Activated CD4-positive, CD25-positive, alpha-beta regulatory T cell treated with anti-CD3 and anti-CD28 coated beads, Interleukin-2, amount 50 U/mL, for 24 hours (primary cell): ENCODE measurements around the gene CCND2.

Source experiments
- ATAC-seq, 2 donors: fragments of 150-1000 bp; cut with Tn5 transposase; one replicate each; pipeline ENCODE4 v1.10.0; 2021; ENCODE audit warnings: mild to moderate bottlenecking in 1 of 2, moderate library complexity in 1 of 2

Gene CCND2

GRCh38 chr12:4277857-4278256 lies 4.3 kb downstream of the CCND2 start:
- ATAC-seq: no peak

DNA sequence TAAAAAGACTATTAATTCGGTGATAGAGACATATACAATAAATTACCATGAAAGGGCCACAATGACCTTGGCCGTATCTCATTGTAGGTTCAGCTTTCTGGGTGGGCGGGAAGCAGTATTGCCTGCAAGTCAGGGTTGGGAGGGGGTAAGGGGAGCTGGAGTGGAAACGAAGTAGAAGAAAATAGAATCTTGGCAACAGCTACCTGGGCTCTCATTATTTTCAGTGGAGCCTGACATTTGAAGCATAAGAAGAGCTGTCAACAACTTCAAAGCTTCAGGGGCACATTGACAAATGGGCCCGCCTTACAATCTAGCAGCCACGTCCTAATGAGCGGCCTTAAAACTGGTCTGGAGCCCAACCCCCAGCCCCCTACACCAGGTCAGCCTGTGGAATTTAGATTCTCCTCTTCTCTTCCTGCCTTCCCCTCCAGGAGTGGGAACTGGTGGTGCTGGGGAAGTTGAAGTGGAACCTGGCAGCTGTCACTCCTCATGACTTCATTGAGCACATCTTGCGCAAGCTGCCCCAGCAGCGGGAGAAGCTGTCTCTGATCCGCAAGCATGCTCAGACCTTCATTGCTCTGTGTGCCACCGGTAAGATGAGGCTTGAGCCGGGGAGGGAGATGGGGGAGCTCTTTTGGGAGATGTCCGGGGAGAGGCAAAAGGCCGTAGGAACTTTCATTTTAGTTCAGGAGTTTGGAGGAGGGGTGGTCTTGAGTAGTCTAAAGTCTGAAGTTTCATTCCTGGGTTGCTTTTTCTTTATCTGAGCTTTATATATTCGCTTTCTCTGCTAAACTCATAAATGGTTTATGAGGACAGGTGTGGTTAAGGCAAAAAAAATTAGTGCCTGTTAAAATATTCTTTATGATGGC lies 5.0 kb downstream of the CCND2 start:
- no peak for ATAC-seq

DNA sequence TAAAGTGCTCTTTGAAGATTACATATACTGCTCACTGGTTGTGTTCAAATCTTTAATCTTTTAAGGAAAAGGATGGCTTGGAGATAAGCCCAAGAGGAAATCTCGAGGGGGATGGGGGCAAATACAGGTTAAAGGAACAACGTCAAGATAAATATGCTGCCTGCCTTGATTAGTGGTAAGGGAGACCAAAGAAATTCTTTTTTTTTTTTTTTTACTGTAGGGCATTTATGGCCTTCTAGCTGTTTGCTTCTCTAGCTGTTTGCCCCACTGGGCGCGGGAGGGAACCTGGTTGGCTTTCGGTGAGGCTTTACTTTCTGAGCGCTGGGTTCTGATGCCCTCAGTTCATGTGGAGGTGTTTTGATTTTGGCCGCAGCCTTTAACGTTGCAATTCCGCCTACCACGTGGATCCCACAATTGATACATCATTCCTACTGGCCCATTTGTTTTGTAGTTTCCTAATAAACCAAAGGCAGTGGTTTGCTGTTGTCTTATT lies 5.7 kb downstream of the CCND2 start:
- ATAC-seq: no peak

- no peak for ATAC-seq
Measured at GRCh38 chr12:4280351-4281163, 7.0 kb downstream of the CCND2 start.

GRCh38 chr12:4281173-4281654 lies 7.7 kb downstream of the CCND2 start:
- ATAC-seq: no peak

DNA sequence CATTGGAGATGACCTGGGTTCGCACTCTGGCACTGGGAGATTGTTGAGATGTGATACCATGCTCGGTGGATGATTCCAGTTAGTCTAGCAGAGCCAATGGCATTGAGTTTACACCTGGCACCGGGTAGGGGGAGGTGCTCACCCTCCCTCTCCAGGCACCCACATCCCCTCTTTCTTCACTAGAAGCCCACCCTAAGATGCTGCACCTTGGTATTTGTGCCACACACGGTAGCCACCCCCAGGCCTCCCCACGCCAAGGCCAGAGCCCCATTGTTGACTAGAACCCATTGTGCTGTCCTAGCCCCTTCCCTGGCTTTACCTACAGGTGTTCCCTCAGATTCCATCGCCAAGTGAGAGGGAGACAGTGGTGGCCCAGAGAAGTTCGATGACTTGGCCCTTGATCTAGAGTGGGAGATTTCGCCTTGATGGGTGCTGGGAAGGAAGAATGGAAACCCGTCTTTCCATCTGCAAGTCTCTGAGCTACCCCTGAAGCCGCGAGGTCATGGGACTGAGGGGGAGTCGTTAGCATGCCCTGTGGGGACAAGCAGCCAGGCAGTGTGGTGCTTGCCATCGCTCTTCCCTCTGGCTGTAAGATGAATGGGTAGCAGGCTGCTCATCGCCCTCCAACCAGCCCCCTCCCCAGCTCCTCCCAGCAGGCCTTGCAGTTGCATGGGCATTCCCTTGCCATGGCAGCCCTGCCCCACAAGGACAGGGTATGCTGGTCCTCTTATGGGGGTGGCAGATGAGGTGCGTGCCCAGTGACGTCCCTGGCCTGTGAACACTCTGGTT lies 8.7 kb downstream of the CCND2 start:
- ATAC-seq: no peak

DNA sequence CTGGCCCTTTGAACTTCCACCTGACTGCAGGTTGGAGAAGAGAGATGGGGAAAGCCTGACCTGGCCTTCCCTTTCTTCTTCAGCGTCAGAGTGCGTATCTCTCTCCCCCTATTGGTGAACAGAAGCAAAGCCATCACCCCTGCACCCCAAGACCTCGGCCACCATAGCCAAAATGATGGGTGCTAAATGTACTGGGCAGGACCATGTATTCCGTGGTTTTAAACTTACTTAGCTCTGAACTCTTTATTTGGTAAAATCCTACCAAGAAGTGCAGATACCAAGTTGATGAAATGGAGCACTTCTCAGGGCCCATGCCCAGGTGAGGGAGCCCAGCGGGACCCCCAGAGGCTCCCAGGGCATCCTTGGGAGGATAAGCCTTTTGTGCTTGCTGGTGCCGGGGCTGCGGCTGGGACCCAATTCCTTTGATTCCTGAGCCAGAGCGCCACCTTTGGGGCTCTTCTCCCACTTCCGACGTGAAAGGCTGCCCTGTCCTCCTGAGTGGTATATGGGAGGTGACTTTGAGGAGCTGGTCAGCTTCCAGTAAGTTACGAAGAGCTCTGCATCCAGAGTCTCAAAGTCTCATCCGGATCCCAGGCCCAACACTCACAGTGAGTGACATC lies 9.4 kb downstream of the CCND2 start:
- ATAC-seq: no peak

GRCh38 chr12:4283512-4284255 lies 10.1 kb downstream of the CCND2 start:
- no peak for ATAC-seq

DNA sequence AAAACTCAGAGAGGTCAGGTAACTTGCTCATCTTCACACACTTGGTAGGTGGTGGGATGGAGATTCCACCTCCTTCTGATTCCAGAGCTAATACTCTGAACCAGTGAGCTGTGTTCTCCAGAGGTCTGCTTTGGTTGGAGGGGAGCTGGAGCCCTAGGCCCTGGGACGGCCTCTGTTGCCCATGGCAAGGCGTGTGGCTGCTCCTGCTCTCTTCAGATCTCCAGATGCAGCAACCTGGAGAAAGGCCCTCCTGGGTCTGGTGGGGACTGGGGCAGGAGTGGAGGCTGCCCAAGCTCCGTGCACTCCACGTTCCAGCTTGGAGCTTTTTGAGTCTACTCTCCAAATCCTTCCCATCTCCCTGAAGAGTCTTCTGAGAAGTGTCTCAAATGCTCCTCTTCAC lies 10.7 kb downstream of the CCND2 start:
- ATAC-seq: no peak

DNA sequence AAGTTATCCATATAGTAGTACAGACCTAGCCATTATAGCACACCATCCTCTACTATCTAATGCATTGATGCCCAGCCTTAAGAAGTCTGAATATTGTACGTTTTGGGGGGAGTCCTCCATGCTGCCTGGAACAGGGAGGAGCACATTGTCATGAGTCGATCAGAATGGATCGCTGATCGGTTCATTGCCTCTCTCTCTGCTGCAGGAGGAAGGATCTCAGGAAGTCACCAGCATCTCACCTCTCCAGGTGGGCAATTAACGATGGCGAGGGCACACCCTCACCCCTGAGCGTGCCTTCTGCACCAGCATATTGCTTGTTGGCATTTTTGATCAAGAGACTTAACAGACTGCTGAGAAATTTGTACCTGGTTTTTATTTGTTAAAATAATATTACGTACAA lies 11.5 kb downstream of the CCND2 start:
- no peak for ATAC-seq

DNA sequence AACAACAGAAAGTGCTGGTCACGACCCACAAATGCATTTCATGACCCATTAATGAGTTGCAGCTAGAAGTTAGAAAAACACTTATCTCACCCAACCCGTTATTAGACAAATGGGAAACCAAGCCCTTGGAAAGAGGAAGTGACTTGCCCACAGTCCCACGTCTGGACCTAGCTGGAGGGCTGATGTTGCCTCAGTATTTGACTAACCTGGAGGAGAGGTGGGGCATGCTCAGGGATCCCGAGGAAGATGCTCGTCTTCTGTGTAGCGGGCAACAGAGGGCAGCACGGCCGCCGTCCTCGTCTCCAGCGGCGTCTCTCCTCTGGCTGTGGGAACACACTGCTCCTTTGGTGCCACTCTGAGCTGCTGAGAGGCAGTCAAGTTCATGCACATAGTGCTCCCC lies 12.7 kb downstream of the CCND2 start:
- ATAC-seq: no peak

DNA sequence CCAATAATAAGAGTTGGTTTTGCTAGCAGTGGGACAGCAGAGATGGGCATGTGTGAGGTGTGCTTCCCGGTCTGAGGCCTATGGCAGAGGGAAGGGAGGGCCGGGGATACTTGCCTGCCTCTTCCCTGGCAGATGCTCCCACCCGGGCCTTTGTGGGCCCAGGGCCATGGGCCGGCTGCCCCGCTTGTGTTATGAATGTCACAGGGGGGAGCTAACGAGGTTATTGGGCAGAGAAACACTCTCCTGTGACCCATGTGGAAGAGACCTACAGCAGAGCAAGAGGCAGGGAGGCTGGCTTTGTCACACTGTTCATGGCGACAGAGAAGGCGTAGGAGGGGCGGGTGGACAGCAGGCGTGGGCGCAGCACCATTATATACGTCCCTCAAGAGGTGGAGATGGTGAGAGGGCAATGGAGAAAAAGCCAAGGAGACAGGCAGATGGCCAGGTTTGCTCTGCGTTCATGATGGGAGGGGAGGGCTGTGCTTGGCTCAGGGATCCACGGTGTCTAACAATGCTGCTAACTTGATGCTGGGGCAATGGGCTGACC lies 13.3 kb downstream of the CCND2 start:
- ATAC-seq: peak in 1 of 2 donors; percentile 1

DNA sequence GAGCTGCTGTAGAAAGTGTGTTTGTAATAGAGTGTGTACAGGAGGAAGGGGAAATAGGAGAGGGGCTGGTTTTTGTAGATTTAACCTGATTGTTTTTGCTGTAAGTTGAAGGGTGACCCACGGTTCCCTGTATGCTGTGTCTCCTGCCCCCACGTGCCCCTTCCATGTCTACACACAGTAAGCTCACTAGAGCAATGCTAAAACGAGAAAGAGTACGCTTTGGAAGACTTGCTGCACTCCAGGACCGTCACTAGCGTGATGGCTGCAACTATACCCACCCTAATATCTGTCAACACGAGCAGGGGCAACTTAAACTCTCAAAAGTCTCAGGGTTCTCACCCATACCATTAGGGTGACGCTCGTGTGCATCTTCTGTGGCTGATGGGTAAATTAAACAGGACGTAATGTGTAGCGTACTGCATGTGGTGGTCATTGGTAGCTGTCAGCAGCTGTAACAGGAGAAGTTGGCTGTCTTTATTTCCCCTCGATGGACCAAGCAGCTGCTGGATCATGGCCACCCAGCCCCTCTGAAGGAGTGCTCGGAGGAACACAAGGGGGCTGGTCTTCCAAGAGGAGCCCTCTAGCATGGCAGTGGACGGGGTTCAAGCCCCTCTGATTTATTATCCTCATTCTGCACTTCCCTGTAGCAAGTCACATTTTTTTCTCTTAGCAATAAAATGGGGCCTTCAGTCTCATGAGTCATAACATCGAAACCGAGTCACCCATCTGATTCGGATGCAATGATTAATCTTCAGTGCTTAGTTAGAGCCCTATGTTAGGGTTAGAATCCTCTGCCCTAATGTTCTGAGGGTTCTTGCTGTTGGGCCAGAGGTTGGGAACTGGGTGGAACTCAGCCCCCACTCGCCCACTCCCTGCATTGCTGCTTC lies 14.0 kb downstream of the CCND2 start:
- ATAC-seq: peak; percentile 83 to 85

GRCh38 chr12:4288296-4289131 lies 15.0 kb downstream of the CCND2 start:
- ATAC-seq: peak; percentile 22 to 36

GRCh38 chr12:4289231-4289878 lies 15.8 kb downstream of the CCND2 start:
- ATAC-seq: no peak

GRCh38 chr12:4289998-4290790 lies 16.6 kb downstream of the CCND2 start:
- no peak for ATAC-seq

DNA sequence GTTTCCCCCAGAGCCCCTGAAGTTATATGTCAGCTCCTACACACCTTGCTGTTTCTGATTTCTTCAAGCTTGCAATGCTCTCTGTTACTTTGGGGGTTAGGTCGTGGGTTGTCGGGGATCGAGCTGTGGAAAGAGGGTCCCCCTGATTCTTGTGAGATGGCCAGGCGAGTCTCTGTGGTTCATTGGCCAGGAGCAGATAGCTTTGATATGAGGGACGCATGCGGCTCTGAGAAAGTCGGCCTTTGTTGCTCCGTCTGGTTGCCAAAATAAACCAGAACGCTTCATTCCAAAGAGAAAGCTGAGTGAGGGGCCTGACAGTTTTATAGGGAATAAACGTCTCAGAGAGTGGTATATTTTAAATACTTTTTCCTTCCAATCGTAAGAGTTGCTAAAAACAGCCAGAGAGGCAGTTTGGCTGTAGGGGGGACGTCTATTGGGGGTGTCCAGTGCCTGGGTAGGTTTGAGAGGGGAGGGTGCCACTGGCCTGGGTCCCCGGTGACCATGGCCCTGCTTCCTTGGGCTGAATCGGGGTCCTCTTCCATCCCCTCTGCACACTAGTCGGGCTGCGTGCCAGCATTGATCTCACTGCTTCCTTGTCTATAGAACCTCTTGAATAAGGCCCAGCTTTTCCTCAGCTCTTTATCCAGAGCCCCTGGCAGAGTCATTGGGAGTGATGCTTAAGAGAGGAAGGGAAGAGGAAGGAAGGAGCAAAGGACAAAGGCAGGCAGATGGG lies 18.9 kb downstream of the CCND2 start:
- ATAC-seq: no peak
